ENCODE data around the gene CTU1. TPM values are rescaled to one million over a fixed set of nuclear protein-coding genes. Genes with fewer than 3 reads are reported as not detected.

Gene CTU1
- total RNA-seq, 4 donors from 2014 or later: 7.1 to 14.2 (median 9.5) TPM

DNA sequence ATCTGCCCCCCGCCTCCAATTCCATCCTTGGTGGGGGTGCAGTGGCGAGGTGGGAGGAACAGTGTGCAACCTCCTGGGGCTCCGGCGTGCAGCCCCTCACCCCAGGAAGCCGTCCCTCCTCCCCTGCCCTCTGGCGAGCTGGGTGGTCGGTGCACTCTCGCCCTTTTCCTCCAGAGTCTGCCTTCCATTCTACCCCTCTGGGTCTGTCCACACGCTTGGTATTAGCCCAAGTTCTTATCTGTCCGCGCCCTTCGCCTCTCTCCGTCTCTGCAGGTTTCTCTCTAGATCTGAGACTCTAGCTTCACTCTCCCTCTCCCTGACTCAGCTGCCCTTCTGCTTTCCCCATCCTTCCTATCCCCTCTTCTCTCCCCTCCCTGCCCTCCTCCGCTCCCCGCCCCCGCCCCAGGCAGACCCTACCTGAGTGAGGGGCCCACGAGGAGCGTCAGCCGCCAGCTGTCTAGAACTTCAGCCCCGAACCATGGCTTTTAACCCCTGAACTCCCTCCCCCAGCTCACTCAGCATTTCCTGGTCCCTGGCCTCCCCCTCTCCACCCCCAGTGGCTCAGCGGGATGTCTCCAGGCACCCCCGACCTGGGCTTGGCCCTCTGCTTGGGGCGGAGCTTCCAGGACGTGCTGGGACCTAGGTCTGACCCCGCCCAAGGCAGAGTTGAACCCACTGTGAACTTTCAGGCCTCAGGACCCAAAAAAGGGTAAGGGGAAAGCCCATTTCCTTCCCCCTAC, 42.8 kb downstream of the CTU1 start:
- TF ChIP-seq, protein P1, sequence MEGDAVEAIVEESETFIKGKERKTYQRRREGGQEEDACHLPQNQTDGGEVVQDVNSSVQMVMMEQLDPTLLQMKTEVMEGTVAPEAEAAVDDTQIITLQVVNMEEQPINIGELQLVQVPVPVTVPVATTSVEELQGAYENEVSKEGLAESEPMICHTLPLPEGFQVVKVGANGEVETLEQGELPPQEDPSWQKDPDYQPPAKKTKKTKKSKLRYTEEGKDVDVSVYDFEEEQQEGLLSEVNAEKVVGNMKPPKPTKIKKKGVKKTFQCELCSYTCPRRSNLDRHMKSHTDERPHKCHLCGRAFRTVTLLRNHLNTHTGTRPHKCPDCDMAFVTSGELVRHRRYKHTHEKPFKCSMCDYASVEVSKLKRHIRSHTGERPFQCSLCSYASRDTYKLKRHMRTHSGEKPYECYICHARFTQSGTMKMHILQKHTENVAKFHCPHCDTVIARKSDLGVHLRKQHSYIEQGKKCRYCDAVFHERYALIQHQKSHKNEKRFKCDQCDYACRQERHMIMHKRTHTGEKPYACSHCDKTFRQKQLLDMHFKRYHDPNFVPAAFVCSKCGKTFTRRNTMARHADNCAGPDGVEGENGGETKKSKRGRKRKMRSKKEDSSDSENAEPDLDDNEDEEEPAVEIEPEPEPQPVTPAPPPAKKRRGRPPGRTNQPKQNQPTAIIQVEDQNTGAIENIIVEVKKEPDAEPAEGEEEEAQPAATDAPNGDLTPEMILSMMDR (IDR thresholded peaks at IDR 0.05): no peak
- ATAC-seq (ENCODE audit: low FRiP score) (peak; percentile 26), DNase-seq (ENCODE audit: low spot score) (no peak)

DNA sequence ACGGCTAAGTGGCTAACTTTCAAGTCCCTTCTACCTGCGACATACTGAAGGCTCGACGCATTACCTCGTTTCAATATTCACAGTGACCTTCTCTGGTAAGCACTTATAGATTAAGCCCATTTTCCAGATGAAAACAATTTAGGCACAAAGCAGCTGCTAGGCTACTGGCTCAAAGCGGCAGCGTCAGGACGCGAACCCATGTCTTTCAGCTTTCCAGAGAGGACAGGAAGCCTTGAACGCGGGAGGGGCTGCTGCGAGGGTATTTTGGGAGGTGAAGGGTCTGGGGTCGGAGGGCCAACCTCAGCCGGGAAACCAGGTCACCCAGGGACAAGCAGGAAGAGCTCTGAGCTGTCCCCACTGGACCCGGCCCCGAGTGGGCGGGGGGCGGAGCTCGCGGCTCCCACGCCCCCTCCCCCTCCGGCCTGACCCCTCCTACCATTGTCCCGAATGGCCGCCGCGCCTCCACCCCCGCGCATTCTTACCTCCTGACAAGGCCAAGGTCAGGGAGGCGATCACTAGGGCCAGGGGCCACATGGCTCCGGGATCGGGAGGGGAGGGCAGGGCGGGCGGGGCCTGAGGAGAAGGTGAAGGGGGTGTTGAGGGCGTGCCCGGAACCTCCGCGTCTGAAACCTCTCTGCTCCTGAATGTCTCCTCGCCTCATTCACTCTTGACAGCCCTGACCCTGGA, 43.5 kb downstream of the CTU1 start, which contains the start of gene KLK13:
KLK13 (minus strand) TSS at position 559 of the 687 bp plus-strand sequence; CDS start at position 534, 25 bp downstream.
- peak; percentile 85 for ATAC-seq (ENCODE audit: low FRiP score)
- TF ChIP-seq, protein P1 (IDR thresholded peaks at IDR 0.05): no peak
- DNase-seq (ENCODE audit: low spot score): peak; percentile 28

DNA sequence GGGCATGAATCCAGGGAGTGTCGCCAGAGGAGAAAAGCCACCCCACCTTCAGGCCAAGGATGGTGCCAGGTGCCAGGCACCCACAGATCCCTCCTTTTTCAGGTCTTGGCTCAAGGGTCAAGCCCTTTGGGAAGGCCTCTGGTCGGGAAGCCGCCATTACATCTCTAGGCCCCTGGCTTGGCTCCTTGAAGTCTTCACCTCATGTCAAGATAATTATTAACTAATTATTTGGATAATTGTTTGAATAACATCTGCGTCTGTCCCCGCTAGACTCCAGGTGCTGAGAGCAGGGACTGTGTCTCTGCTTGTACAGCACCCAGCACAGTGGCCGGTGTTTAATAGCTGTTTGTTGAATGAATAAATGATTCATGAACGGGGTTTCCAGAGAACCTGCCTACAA, 44.5 kb downstream of the CTU1 start:
- ATAC-seq (ENCODE audit: low FRiP score) (no peak), DNase-seq (ENCODE audit: low spot score) (no peak)
- TF ChIP-seq, protein P1 (IDR thresholded peaks at IDR 0.05): no peak

DNA sequence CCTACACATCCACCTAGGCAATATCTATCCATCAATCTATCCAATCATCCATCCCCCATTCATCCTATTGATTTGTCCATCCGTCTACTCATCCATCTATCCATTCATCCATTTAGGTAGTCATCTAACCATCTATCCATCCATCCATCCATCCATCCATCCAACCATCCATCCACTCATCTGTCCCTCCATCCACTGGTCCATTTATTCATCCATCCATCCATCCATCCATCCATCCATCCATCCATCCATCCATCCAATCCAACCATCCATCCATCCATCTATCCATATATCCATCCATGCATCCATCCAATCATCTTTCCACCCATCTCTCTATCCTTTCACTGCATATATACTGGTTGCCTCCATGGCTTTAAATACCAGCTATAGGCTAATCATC, 47.2 kb downstream of the CTU1 start:
- no peak for ATAC-seq (ENCODE audit: low FRiP score)
- DNase-seq (ENCODE audit: low spot score): no peak
- TF ChIP-seq, protein P1 (IDR thresholded peaks at IDR 0.05): no peak

DNA sequence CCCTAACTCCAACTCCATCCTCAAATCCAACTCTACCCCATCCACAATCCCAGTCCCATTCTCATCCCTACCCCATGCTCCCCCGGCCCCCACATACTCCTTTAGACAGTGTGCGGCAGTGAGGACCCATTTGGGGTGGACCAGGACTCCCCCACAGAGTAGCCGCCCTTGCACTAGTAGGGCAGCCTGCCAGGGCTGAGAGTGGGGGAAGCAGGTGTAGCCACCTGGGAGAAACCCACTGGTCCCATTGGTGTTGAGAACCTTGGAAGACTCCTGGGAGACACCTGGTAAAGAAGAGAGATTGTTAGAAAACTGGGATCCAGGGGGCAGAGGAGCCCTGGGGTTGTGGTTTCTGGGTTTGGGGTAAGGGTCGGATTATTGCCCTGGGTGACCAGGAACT, 47.9 kb downstream of the CTU1 start:
- DNase-seq (ENCODE audit: low spot score) (no peak), ATAC-seq (ENCODE audit: low FRiP score) (no peak)
- TF ChIP-seq, protein P1 (IDR thresholded peaks at IDR 0.05): no peak

DNA sequence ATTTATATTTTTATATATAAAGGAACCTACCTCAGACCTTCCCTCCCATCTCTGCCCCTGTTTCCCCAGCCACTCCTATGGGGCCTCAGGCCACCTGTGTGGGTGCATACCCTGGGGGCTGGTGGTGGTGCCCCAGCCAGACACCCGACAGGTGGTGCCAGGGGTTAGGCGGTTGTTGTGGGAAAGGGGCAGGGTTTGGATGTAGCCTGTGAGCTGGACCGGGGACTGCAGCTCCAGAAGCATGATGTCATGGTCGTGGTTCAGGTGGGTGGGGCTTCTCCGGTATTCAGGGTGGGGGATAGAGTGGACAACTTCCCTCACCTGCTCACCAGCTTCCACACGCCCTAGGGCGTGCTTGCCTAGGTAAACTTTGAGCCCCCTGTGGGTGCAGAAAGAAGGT, 48.5 kb downstream of the CTU1 start:
- TF ChIP-seq, protein P1 (IDR thresholded peaks at IDR 0.05): no peak
- no peak for ATAC-seq (ENCODE audit: low FRiP score)
- DNase-seq (ENCODE audit: low spot score): no peak

Data from omental fat pad (tissue), 4 donors.